ENCODE data around the gene GAS2L3. TPM values are rescaled to one million over a fixed set of nuclear protein-coding genes. Genes with fewer than 3 reads are reported as not detected.

Gene GAS2L3
- total RNA-seq, 1 experiment from 2014 or later, result 11.7 TPM

GRCh38 chr12:100672075-100672592 is 98.7 kb downstream of the GAS2L3 start:
- H4K8ac ChIP-seq (replicated peaks; ENCODE audit: insufficient read length, low read depth, low read length), result no peak overlapping the region
- H3K18ac ChIP-seq (ENCODE audit: insufficient read length, low read depth, low read length), result no peak overlapping the region
- H3K36me3 Mint-ChIP-seq (ENCODE audit: insufficient read depth in 1 of 3, low read depth in 3 of 3), result no peaks in the 10 kb centered on the region

More at GRCh38 chr12:100672075-100672592, 98.7 kb downstream of the GAS2L3 start:
- Mint-ChIP-seq H3K4me3 (no peak overlapping the region), H3K27ac (no peak overlapping the region; a peak in 1 of 7 replicates), H3K27me3 (ENCODE audit: low read depth) (no peaks in the 10 kb centered on the region; the same call in 1 of the 2 replicates), H3K9me3 (no peaks in the 10 kb centered on the region; a peak in 1 of 5 replicates), H3K4me1 (peaks cover 0 to 2% of the 10 kb centered on the region in 2 experiments; a peak in 2 of 4 replicates)
- Histone ChIP-seq H3K23ac (ENCODE audit: insufficient read length, low read depth, low read length) (no peak overlapping the region), H3K14ac (ENCODE audit: insufficient read depth, low read length) (no peak overlapping the region), H2BK15ac (ENCODE audit: low read depth, low read length) (no peak overlapping the region), H3K4me1 (ENCODE audit: insufficient read depth, low read length) (no peaks in the 10 kb centered on the region), H2BK20ac (ENCODE audit: low read depth, low read length, poor library complexity, severe bottlenecking) (no peak overlapping the region), H2AFZ (ENCODE audit: low read length) (no peak overlapping the region), H3K23me2 (ENCODE audit: insufficient read length, low read depth, low read length, poor library complexity, severe bottlenecking) (no peaks in the 10 kb centered on the region), H3K9me3 (ENCODE audit: control insufficient read depth, low read depth, low read length) (no peaks in the 10 kb centered on the region), H3K79me2 (ENCODE audit: insufficient read depth, low read length) (no peaks in the 10 kb centered on the region), H3K9ac (ENCODE audit: extremely low read depth, insufficient read length, low read length) (no peak overlapping the region), H3K56ac (ENCODE audit: insufficient read length, low read depth, low read length) (no peak overlapping the region), H4K91ac (ENCODE audit: insufficient read length, low read depth, low read length) (no peak overlapping the region), H3K27ac (ENCODE audit: insufficient read length, low read depth, low read length) (no peak overlapping the region), H2BK5ac (ENCODE audit: insufficient read length, low read length) (no peak overlapping the region), H3K4ac (ENCODE audit: low read depth, low read length) (no peak overlapping the region), H4K5ac (ENCODE audit: insufficient read length, low read depth, low read length) (no peak overlapping the region), H3K27me3 (ENCODE audit: insufficient read depth, low read length) (no peaks in the 10 kb centered on the region; the same call in 1 of the 2 replicates), H4K20me1 (ENCODE audit: control insufficient read depth, insufficient read depth, insufficient read length) (no peaks in the 10 kb centered on the region), H3K4me2 (ENCODE audit: insufficient read depth, insufficient read length, low read length) (no peak overlapping the region), H3T11ph (ENCODE audit: low read length) (no peak overlapping the region), H2BK120ac (ENCODE audit: low read depth, low read length, poor library complexity, severe bottlenecking) (no peak overlapping the region), H2BK12ac (ENCODE audit: insufficient read length, low read depth, low read length) (no peak overlapping the region), H2AK5ac (ENCODE audit: insufficient read length, low read length) (no peak overlapping the region), H3K79me1 (ENCODE audit: insufficient read depth, low read depth, low read length, poor library complexity, severe bottlenecking) (no peaks in the 10 kb centered on the region)
- WGBS (ENCODE audit: extremely low coverage, insufficient read length, low lambda C conversion rate), result no CpG with 5 or more reads among the region's 2 CpGs
- peak; percentile 85 for TF ChIP-seq CTCF (conservative IDR thresholded peaks at IDR 0.05)
- DNase-seq, result peak; percentile 88

All from H9 (cell line).